ENCODE measurements around the gene APBA1. TPM values are rescaled to one million over a fixed set of nuclear protein-coding genes. Genes with fewer than 3 reads are reported as not detected.

The APBA1 gene
- polyA plus RNA-seq, 1 of the 3 experiments (the other 2 are of a cell fraction): 3.1 TPM

DNA sequence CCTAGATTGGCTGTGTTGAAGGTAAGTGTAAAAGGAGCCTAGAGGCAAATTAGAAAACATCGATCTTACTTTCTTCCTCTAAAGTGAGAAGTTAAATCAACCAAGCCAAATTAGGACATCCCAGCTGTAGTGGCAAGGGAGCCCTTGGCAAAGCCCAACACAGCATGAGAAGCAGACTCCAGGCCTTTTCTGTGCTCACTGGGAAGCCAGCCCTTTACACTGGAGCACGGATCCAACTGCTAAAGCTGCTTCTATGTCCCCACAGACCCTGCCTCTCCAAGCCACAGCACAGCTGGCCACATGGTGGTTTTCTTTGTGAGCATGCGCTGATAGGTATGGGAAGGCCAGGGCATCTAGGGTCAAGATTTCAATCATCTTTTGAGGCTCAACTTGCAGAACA is 94.1 kb downstream of the APBA1 start:
- Histone ChIP-seq H3K27me3 (ENCODE audit: insufficient read depth) (no peaks in the 10 kb centered on the region), H3K4me3 (ENCODE audit: low read depth in 2 of 2, low read length in 1 of 2) (no peak overlapping the region), H3K36me3 (replicated peaks in 1 of 2; ENCODE audit: control insufficient read depth in 1 of 2, insufficient read depth in 2 of 2, low read length in 1 of 2) (no peaks in the 10 kb centered on the region), H3F3A (replicated peaks; ENCODE audit: insufficient read depth) (no peaks in the 10 kb centered on the region), H3K79me2 (ENCODE audit: insufficient read depth) (peaks cover 7% of the 10 kb centered on the region; the same call in 1 of the 2 replicates), H2AFZ (ENCODE audit: low read depth) (no peak overlapping the region), H3K9me3 (no peaks in the 10 kb centered on the region), H3K4me1 (ENCODE audit: control insufficient read depth in 1 of 2, insufficient read depth in 2 of 2, low read depth in 1 of 2, low read length in 1 of 2) (peaks cover 5 to 16% of the 10 kb centered on the region in 2 experiments; a peak in 3 of 4 replicates), H3K27ac (ENCODE audit: low read depth in 2 of 2, low read length in 1 of 2) (no peak overlapping the region), H3K9me2 (no peaks in the 10 kb centered on the region), H3K4me2 (no peak overlapping the region), H3K9ac (no peak overlapping the region), H4K20me1 (ENCODE audit: insufficient read depth) (no peaks in the 10 kb centered on the region)
- no peak for TF ChIP-seq MEF2A (IDR thresholded peaks at IDR 0.05; ENCODE audit: borderline replicate concordance, low read depth)
- no peak for TF ChIP-seq RCOR1 (IDR thresholded peaks at IDR 0.05; ENCODE audit: low read length)
- TF ChIP-seq, protein P1, sequence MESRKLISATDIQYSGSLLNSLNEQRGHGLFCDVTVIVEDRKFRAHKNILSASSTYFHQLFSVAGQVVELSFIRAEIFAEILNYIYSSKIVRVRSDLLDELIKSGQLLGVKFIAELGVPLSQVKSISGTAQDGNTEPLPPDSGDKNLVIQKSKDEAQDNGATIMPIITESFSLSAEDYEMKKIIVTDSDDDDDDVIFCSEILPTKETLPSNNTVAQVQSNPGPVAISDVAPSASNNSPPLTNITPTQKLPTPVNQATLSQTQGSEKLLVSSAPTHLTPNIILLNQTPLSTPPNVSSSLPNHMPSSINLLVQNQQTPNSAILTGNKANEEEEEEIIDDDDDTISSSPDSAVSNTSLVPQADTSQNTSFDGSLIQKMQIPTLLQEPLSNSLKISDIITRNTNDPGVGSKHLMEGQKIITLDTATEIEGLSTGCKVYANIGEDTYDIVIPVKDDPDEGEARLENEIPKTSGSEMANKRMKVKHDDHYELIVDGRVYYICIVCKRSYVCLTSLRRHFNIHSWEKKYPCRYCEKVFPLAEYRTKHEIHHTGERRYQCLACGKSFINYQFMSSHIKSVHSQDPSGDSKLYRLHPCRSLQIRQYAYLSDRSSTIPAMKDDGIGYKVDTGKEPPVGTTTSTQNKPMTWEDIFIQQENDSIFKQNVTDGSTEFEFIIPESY (IDR thresholded peaks at IDR 0.05; ENCODE audit: borderline replicate concordance, low read depth): no peak
- TF ChIP-seq RXRA (IDR thresholded peaks at IDR 0.05; ENCODE audit: borderline replicate concordance, low read depth): no peak
- TF ChIP-seq RFX5 (IDR thresholded peaks at IDR 0.05; ENCODE audit: low read length): no peak
- no peak for TF ChIP-seq CHD2 (IDR thresholded peaks at IDR 0.05; ENCODE audit: low read length, partially characterized antibody)
- no peak for TF ChIP-seq SMC3 (IDR thresholded peaks at IDR 0.05; ENCODE audit: low read depth, low read length)
- no peak for TF ChIP-seq TAF1 (IDR thresholded peaks at IDR 0.05; ENCODE audit: borderline replicate concordance, low read depth, low read length)
- TF ChIP-seq, protein P2, sequence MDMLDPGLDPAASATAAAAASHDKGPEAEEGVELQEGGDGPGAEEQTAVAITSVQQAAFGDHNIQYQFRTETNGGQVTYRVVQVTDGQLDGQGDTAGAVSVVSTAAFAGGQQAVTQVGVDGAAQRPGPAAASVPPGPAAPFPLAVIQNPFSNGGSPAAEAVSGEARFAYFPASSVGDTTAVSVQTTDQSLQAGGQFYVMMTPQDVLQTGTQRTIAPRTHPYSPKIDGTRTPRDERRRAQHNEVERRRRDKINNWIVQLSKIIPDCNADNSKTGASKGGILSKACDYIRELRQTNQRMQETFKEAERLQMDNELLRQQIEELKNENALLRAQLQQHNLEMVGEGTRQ (IDR thresholded peaks at IDR 0.05; ENCODE audit: borderline replicate concordance, low read depth, low read length): no peak
- no peak for TF ChIP-seq GABPA (IDR thresholded peaks at IDR 0.05; ENCODE audit: low read depth)
- TF ChIP-seq, protein P3, sequence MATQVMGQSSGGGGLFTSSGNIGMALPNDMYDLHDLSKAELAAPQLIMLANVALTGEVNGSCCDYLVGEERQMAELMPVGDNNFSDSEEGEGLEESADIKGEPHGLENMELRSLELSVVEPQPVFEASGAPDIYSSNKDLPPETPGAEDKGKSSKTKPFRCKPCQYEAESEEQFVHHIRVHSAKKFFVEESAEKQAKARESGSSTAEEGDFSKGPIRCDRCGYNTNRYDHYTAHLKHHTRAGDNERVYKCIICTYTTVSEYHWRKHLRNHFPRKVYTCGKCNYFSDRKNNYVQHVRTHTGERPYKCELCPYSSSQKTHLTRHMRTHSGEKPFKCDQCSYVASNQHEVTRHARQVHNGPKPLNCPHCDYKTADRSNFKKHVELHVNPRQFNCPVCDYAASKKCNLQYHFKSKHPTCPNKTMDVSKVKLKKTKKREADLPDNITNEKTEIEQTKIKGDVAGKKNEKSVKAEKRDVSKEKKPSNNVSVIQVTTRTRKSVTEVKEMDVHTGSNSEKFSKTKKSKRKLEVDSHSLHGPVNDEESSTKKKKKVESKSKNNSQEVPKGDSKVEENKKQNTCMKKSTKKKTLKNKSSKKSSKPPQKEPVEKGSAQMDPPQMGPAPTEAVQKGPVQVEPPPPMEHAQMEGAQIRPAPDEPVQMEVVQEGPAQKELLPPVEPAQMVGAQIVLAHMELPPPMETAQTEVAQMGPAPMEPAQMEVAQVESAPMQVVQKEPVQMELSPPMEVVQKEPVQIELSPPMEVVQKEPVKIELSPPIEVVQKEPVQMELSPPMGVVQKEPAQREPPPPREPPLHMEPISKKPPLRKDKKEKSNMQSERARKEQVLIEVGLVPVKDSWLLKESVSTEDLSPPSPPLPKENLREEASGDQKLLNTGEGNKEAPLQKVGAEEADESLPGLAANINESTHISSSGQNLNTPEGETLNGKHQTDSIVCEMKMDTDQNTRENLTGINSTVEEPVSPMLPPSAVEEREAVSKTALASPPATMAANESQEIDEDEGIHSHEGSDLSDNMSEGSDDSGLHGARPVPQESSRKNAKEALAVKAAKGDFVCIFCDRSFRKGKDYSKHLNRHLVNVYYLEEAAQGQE (IDR thresholded peaks at IDR 0.05; ENCODE audit: low read depth, low read length): no peak
- no peak for TF ChIP-seq ELF1 (IDR thresholded peaks at IDR 0.05)
- TF ChIP-seq, protein P4, sequence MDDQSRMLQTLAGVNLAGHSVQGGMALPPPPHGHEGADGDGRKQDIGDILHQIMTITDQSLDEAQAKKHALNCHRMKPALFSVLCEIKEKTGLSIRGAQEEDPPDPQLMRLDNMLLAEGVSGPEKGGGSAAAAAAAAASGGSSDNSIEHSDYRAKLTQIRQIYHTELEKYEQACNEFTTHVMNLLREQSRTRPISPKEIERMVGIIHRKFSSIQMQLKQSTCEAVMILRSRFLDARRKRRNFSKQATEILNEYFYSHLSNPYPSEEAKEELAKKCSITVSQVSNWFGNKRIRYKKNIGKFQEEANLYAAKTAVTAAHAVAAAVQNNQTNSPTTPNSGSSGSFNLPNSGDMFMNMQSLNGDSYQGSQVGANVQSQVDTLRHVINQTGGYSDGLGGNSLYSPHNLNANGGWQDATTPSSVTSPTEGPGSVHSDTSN (IDR thresholded peaks at IDR 0.05): no peak
- TF ChIP-seq MXI1 (IDR thresholded peaks at IDR 0.05; ENCODE audit: low read depth, low read length): no peak
- TF ChIP-seq TEAD4 (IDR thresholded peaks at IDR 0.05; ENCODE audit: borderline replicate concordance, insufficient read depth): no peak
- no peak for TF ChIP-seq FOSL2 (IDR thresholded peaks at IDR 0.05; ENCODE audit: borderline replicate concordance, low read depth)
- no peak for TF ChIP-seq POLR2AphosphoS5 (IDR thresholded peaks at IDR 0.05; ENCODE audit: low read depth, low read length)
- no peak for TF ChIP-seq JUND (IDR thresholded peaks at IDR 0.05)
- no peak for TF ChIP-seq TCF12 (IDR thresholded peaks at IDR 0.05)
- no peak for DNase-seq
- WGBS (ENCODE audit: low lambda C conversion rate): 87% methylated on average over 3 of the region's 3 CpGs
- POLR2A ChIA-PET: no interaction called here
- CTCF ChIA-PET: interaction anchor here (2.3 kb wide), 1 partner anchor 94 kb away, joined by 5 read pairs; the partner anchor contains the start of gene APBA1
